PC-9 (cell line): ENCODE measurements around the gene CFAP210.

Source experiments
- EZH2 ChIP-seq: fragments of 200-600 bp; sonication (generic); IDR thresholded peaks from 2 replicates; pipeline ENCODE4 v1.8.0; 2017; ENCODE audit warnings: antibody characterized with exemption, low read depth
- TF ChIP-seq, protein P1 (sequence below): fragments of 200-600 bp; sonication (generic); conservative IDR thresholded peaks from 2 replicates; pipeline ENCODE4 v1.6.1; 2017; ENCODE audit warnings: mixed run types, antibody characterized with exemption, mild to moderate bottlenecking, moderate library complexity

GRCh38 chr2:169729274-169729605, 35.0 kb upstream of the CFAP210 start:
- no peak for TF ChIP-seq EZH2
- TF ChIP-seq, protein P1, sequence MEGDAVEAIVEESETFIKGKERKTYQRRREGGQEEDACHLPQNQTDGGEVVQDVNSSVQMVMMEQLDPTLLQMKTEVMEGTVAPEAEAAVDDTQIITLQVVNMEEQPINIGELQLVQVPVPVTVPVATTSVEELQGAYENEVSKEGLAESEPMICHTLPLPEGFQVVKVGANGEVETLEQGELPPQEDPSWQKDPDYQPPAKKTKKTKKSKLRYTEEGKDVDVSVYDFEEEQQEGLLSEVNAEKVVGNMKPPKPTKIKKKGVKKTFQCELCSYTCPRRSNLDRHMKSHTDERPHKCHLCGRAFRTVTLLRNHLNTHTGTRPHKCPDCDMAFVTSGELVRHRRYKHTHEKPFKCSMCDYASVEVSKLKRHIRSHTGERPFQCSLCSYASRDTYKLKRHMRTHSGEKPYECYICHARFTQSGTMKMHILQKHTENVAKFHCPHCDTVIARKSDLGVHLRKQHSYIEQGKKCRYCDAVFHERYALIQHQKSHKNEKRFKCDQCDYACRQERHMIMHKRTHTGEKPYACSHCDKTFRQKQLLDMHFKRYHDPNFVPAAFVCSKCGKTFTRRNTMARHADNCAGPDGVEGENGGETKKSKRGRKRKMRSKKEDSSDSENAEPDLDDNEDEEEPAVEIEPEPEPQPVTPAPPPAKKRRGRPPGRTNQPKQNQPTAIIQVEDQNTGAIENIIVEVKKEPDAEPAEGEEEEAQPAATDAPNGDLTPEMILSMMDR = no peak
